ENCODE results near the gene GSTO1.

DNA sequence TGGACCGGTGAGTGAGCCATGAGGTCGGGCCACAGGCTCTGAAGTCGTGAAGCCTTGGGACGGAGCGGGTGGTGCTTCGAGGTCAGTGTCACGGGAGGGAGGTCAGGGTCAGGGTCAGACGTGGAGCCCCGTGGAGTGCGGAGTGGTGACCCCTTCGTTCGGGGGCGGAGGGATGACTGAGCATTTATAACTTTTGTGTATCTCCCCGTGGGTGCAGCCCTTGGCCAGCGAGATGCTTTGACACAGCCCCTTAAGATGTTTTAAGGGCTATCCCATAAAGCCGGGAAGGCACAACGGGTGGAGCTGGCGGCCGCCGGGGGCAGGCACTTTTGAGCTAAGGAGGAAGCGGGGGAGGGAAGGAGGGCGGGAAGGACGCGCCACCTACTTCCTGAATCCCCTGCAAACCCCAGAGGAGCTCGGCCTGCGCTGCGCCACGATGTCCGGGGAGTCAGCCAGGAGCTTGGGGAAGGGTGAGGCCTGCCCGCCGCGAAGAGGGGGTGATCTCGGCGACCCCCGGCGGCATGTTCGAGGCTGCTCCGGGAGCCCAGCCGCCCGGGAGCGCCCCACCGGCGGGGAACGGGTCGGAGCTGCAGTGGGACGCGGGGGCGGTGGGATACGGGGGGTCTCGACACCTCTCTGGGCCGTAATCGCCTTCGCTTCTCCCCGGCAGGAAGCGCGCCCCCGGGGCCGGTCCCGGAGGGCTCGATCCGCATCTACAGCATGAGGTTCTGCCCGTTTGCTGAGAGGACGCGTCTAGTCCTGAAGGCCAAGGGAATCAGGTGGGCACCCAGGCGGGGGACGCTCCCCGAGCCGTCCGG is at the start of gene GSTO1:
- TF ChIP-seq EP300 (IDR thresholded peaks at IDR 0.05; ENCODE audit: borderline replicate concordance) (no peak), EGR1 (IDR thresholded peaks at IDR 0.05) (peak; percentile 84), NFIC (IDR thresholded peaks at IDR 0.05) (no peak), RAD21 (IDR thresholded peaks at IDR 0.05; ENCODE audit: low read depth) (no peak), TAF1 (IDR thresholded peaks at IDR 0.05; ENCODE audit: low read depth) (peak; percentile 89), CEBPB (IDR thresholded peaks at IDR 0.05) (no peak)
- TF ChIP-seq, protein P1, sequence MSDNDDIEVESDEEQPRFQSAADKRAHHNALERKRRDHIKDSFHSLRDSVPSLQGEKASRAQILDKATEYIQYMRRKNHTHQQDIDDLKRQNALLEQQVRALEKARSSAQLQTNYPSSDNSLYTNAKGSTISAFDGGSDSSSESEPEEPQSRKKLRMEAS (IDR thresholded peaks at IDR 0.05) = peak; percentile 82
- TF ChIP-seq, protein P2, sequence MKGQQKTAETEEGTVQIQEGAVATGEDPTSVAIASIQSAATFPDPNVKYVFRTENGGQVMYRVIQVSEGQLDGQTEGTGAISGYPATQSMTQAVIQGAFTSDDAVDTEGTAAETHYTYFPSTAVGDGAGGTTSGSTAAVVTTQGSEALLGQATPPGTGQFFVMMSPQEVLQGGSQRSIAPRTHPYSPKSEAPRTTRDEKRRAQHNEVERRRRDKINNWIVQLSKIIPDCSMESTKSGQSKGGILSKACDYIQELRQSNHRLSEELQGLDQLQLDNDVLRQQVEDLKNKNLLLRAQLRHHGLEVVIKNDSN (IDR thresholded peaks at IDR 0.05) = 0 out of 2 replicates have a peak, but pooled peaks have one; percentile 5

Data from Ishikawa (cell line).